Activated CD4-positive, alpha-beta T cell treated with anti-CD3 and anti-CD28 coated beads for 36 hours (primary cell): ENCODE data around the gene PLEKHJ1. TPM values are rescaled to one million over a fixed set of nuclear protein-coding genes. Genes with fewer than 3 reads are reported as not detected.
A peak's percentile ranks its signal among the peaks of the same experiment; 100 is the strongest.

Experiments
- ATAC-seq: fragments of 200-7000 bp; cut with Tn5 transposase; one replicate; pipeline ENCODE4 v1.10.0; 2021; ENCODE audit warnings: mild to moderate bottlenecking, moderate library complexity
- CTCF ChIA-PET: fragments of 350-600 bp; sonication (Branson Sonifier 250); formaldehyde crosslinking; loops from one replicate; lab custom pipeline; 2021; ENCODE audit warnings: antibody characterized with exemption; lab: Charles Lee
- POLR2A ChIA-PET: fragments of 350-600 bp; sonication (Branson Sonifier 250); formaldehyde crosslinking; loops from one replicate; lab custom pipeline; 2021; ENCODE audit warnings: antibody characterized with exemption, inconsistent platforms; lab: Charles Lee
- DNase-seq: peaks from one replicate; pipeline ENCODE4 v3.0.0-alpha.2; 2020
- H3K27ac Mint-ChIP-seq: one replicate; pipeline ENCODE4 v1.8.0; 2021; ENCODE audit warnings: mixed read lengths
- H3K27me3 Mint-ChIP-seq: one replicate; pipeline ENCODE4 v1.8.0; 2021; ENCODE audit warnings: mixed read lengths
- H3K36me3 Mint-ChIP-seq: one replicate; pipeline ENCODE4 v1.8.0; 2021; ENCODE audit warnings: low read depth, mixed read lengths
- H3K4me1 Mint-ChIP-seq: one replicate; pipeline ENCODE4 v1.8.0; 2021; ENCODE audit warnings: mixed read lengths
- H3K4me3 Mint-ChIP-seq: one replicate; pipeline ENCODE4 v1.8.0; 2021; ENCODE audit warnings: mild to moderate bottlenecking, moderate library complexity, mixed read lengths
- H3K9me3 Mint-ChIP-seq: one replicate; pipeline ENCODE4 v1.8.0; 2021; ENCODE audit warnings: low read depth, mixed read lengths
- intact Hi-C, 2 experiments: fragments of 100-400 bp; cut with DNase I in 1 of 2; cut with micrococcal nuclease in 1 of 2; formaldehyde crosslinking; loops; one replicate each; pipeline versions ENCODE4 v1.14.2 to v1.15.1; 2022 to 2024; cut with DNase I, micrococcal nuclease
- total RNA-seq, 2 experiments: library from RNA; stranded (reverse); gene quantifications; one replicate each; pipeline ENCODE4 v1.2.3, GENCODE V29; 2021

Gene PLEKHJ1
- total RNA-seq, 2 experiments from 2014 or later: 38.4 to 61.8 TPM

GRCh38 chr19:2191456-2192310 is 44.4 kb downstream of the PLEKHJ1 start:
- no peak for ATAC-seq

GRCh38 chr19:2190848-2191455 is 45.2 kb downstream of the PLEKHJ1 start:
- peak overlapping the region; percentile 55 for H3K27ac Mint-ChIP-seq
- CTCF ChIA-PET: interaction anchor here (0.6 kb wide), 1 partner anchor 38 kb away, joined by 3 read pairs; no protein-coding TSS in a partner anchor

More at GRCh38 chr19:2191456-2192310, 44.4 kb downstream of the PLEKHJ1 start:
- H3K4me1 Mint-ChIP-seq: no peaks in the 10 kb centered on the region
- no peak for DNase-seq
- no peak overlapping the region for H3K4me3 Mint-ChIP-seq
- no peaks in the 10 kb centered on the region for H3K9me3 Mint-ChIP-seq
- H3K27me3 Mint-ChIP-seq: no peaks in the 10 kb centered on the region
- no peak overlapping the region for H3K27ac Mint-ChIP-seq
- POLR2A ChIA-PET: no interaction called here
- intact Hi-C loops: no loop called here
- peaks cover 24% of the 10 kb centered on the region for H3K36me3 Mint-ChIP-seq
- CTCF ChIA-PET: interaction anchor here (0.6 kb wide), 1 partner anchor 38 kb away, joined by 3 read pairs; no protein-coding TSS in a partner anchor

GRCh38 chr19:2189880-2190279 is 46.2 kb downstream of the PLEKHJ1 start:
- DNase-seq (no peak), ATAC-seq (no peak)
- ChIA-PET POLR2A (interaction anchor here (0.6 kb wide), 1 partner anchor 41 kb away, joined by 3 read pairs; no protein-coding TSS in a partner anchor), CTCF (no interaction called here)
- no peaks in the 10 kb centered on the region for H3K9me3 Mint-ChIP-seq
- H3K4me3 Mint-ChIP-seq: no peak overlapping the region
- H3K27ac Mint-ChIP-seq: no peak overlapping the region
- H3K4me1 Mint-ChIP-seq: no peaks in the 10 kb centered on the region
- H3K36me3 Mint-ChIP-seq: peaks cover 24% of the 10 kb centered on the region
- intact Hi-C loops: no loop called here
- H3K27me3 Mint-ChIP-seq: no peaks in the 10 kb centered on the region

More at GRCh38 chr19:2190848-2191455, 45.2 kb downstream of the PLEKHJ1 start:
- intact Hi-C loops: no loop called here
- Mint-ChIP-seq H3K9me3 (no peaks in the 10 kb centered on the region), H3K27me3 (no peaks in the 10 kb centered on the region), H3K36me3 (peaks cover 19% of the 10 kb centered on the region), H3K4me1 (no peaks in the 10 kb centered on the region), H3K4me3 (no peak overlapping the region)
- POLR2A ChIA-PET: no interaction called here
- no peak for DNase-seq
- ATAC-seq: no peak

GRCh38 chr19:2188708-2189385 is 47.3 kb downstream of the PLEKHJ1 start:
- peaks cover 28% of the 10 kb centered on the region for H3K36me3 Mint-ChIP-seq
- no peak overlapping the region for H3K4me3 Mint-ChIP-seq
- H3K27ac Mint-ChIP-seq: no peak overlapping the region
- ChIA-PET POLR2A (no interaction called here), CTCF (no interaction called here)
- H3K27me3 Mint-ChIP-seq: no peaks in the 10 kb centered on the region
- intact Hi-C loops: no loop called here
- H3K4me1 Mint-ChIP-seq: no peaks in the 10 kb centered on the region
- ATAC-seq: peak; percentile 81
- H3K9me3 Mint-ChIP-seq: no peaks in the 10 kb centered on the region
- peak; percentile 59 for DNase-seq

- CTCF ChIA-PET: interaction anchor here (0.8 kb wide), 1 partner anchor 16 kb away, joined by 3 read pairs; no protein-coding TSS in a partner anchor
- Mint-ChIP-seq H3K9me3 (no peaks in the 10 kb centered on the region), H3K36me3 (peaks cover 24% of the 10 kb centered on the region), H3K4me3 (no peak overlapping the region), H3K27ac (no peak overlapping the region), H3K27me3 (no peaks in the 10 kb centered on the region), H3K4me1 (no peaks in the 10 kb centered on the region)
- no peak for DNase-seq
- no peak for ATAC-seq
- POLR2A ChIA-PET: interaction anchor here (0.7 kb wide), 1 partner anchor 434 kb away, joined by 3 read pairs; no protein-coding TSS in a partner anchor
- intact Hi-C loops: no loop called here
Measured at GRCh38 chr19:2187159-2187558, 49.0 kb downstream of the PLEKHJ1 start.

GRCh38 chr19:2186071-2186846 is 49.9 kb downstream of the PLEKHJ1 start:
- Mint-ChIP-seq H3K4me3 (no peak overlapping the region), H3K4me1 (no peaks in the 10 kb centered on the region), H3K27ac (no peak overlapping the region), H3K9me3 (no peaks in the 10 kb centered on the region), H3K27me3 (no peaks in the 10 kb centered on the region), H3K36me3 (peaks cover 27% of the 10 kb centered on the region)
- DNase-seq (no peak), ATAC-seq (no peak)
- ChIA-PET POLR2A (interaction anchor here (0.7 kb wide), 1 partner anchor 434 kb away, joined by 3 read pairs; no protein-coding TSS in a partner anchor), CTCF (interaction anchor here (0.6 to 0.8 kb wide), 2 partner anchors 45 to 1597 kb away, joined by 3 read pairs; no protein-coding TSS in a partner anchor)
- intact Hi-C loops: no loop called here

GRCh38 chr19:2185734-2186070 is 50.4 kb downstream of the PLEKHJ1 start:
- Mint-ChIP-seq H3K27me3 (no peaks in the 10 kb centered on the region), H3K36me3 (peaks cover 25% of the 10 kb centered on the region), H3K9me3 (no peaks in the 10 kb centered on the region), H3K4me3 (no peak overlapping the region), H3K4me1 (no peaks in the 10 kb centered on the region), H3K27ac (no peak overlapping the region)
- CTCF ChIA-PET: interaction anchor here (0.8 kb wide), 1 partner anchor 45 kb away, joined by 3 read pairs; no protein-coding TSS in a partner anchor
- intact Hi-C loops: no loop called here
- no peak for ATAC-seq
- POLR2A ChIA-PET: no interaction called here
- no peak for DNase-seq

GRCh38 chr19:2184422-2184975 is 51.6 kb downstream of the PLEKHJ1 start:
- intact Hi-C loops: no loop called here
- H3K36me3 Mint-ChIP-seq: peaks cover 27% of the 10 kb centered on the region
- H3K4me3 Mint-ChIP-seq: no peak overlapping the region
- no peak overlapping the region for H3K27ac Mint-ChIP-seq
- peaks cover 2% of the 10 kb centered on the region for H3K4me1 Mint-ChIP-seq
- H3K9me3 Mint-ChIP-seq: no peaks in the 10 kb centered on the region
- ChIA-PET POLR2A (interaction anchor here (0.6 kb wide), 1 partner anchor 175 kb away, joined by 5 read pairs; no protein-coding TSS in a partner anchor), CTCF (interaction anchor here (0.7 kb wide), 1 partner anchor 41 kb away, joined by 3 read pairs; no protein-coding TSS in a partner anchor)
- no peaks in the 10 kb centered on the region for H3K27me3 Mint-ChIP-seq
- DNase-seq (no peak), ATAC-seq (no peak)
